Stimulated activated CD4-positive, alpha-beta T cell treated with anti-CD3 and anti-CD28 coated beads, Interleukin-4, amount 100 ng/mL, for 48 hours (primary cell): ENCODE data around the gene TMEM207.

Source experiments
- DNase-seq, 2 donors: peaks; one replicate each; pipeline ENCODE4 v3.0.0-alpha.2; 2020; ENCODE audit warnings: low read depth in 2 of 2

The TMEM207 gene

GRCh38 chr3:190385731-190386688, 63.7 kb downstream of the TMEM207 start:
- DNase-seq, result no peak

- DNase-seq, result no peak
Observed at GRCh38 chr3:190384309-190384756, 65.4 kb downstream of the TMEM207 start.

GRCh38 chr3:190382082-190382481, 67.6 kb downstream of the TMEM207 start:
- DNase-seq, result no peak

- DNase-seq, result no peak
Observed at GRCh38 chr3:190381441-190381840, 68.3 kb downstream of the TMEM207 start.

- DNase-seq, result no peak
Observed at GRCh38 chr3:190380184-190380583, 69.5 kb downstream of the TMEM207 start.
